Thyroid gland (tissue), 4 donors: ENCODE measurements around the gene ANKRD33B. TPM values are rescaled to one million over a fixed set of nuclear protein-coding genes. Genes with fewer than 3 reads are reported as not detected.

Source experiments
- DNase-seq, 2 donors: peaks; one replicate each; pipeline ENCODE4 v3.0.0-alpha.2; 2019
- H3K27ac ChIP-seq, 3 donors: fragments of 200-600 bp; sonication (generic); 1 replicate in 2 of 3; 2 replicates in 1 of 3; pipeline ENCODE4 v1.5.1; 2016 to 2019; ENCODE audit warnings: mild to moderate bottlenecking in 1 of 3, moderate library complexity in 1 of 3
- H3K27me3 ChIP-seq: fragments of 200-600 bp; sonication (generic); one replicate; pipeline ENCODE4 v1.5.1; 2019
- H3K36me3 ChIP-seq, 2 donors: fragments of 200-600 bp; sonication (generic); one replicate each; pipeline ENCODE4 v1.5.1; 2016 to 2019
- H3K4me1 ChIP-seq, 2 donors: fragments of 200-600 bp; sonication (generic); one replicate each; pipeline ENCODE4 v1.5.1; 2017 to 2019
- H3K4me3 ChIP-seq, 3 donors: fragments of 200-600 bp; sonication (generic); replicated peaks in 1 of 3; 1 replicate in 2 of 3; 2 replicates in 1 of 3; pipeline ENCODE4 v1.5.1; 2016; ENCODE audit warnings: mild to moderate bottlenecking in 1 of 3
- H3K9me3 ChIP-seq: fragments of 200-600 bp; sonication (generic); one replicate; pipeline ENCODE4 v1.5.1; 2017
- CTCF ChIP-seq, 6 experiments: fragments of 200-600 bp in 3 of 6; fragments of 450-650 bp in 3 of 6; sonication (generic) in 3 of 6; IDR thresholded peaks; one replicate each; pipeline ENCODE4 v1.5.1; 2016 to 2019; ENCODE audit warnings: antibody characterized with exemption in 6 of 6, mild to moderate bottlenecking in 2 of 6, inconsistent platforms in 1 of 6, moderate library complexity in 1 of 6
- POLR2A ChIP-seq, 2 donors: fragments of 450-650 bp; IDR thresholded peaks; one replicate each; pipeline ENCODE4 v1.6.1; 2017; ENCODE audit warnings: antibody characterized with exemption in 2 of 2, mild to moderate bottlenecking in 2 of 2, moderate library complexity in 1 of 2
- WGBS, 2 donors: methylation state at CpG; one replicate each; pipeline ENCODE4 v1.1.5; 2017; 5-methylcytosine and 5-hydroxymethylcytosine counted together
- intact Hi-C: fragments of 100-400 bp; cut with DNase I; formaldehyde crosslinking; loops from one replicate; pipeline ENCODE4 v1.15.1; 2023
- total RNA-seq, 4 donors: library from RNA; depleted of rRNA; stranded (reverse); fragments of >200 nt; gene quantifications; one replicate each; pipeline ENCODE4 v1.2.3, GENCODE V29; 2016

The ANKRD33B gene
- total RNA-seq, 4 donors from 2014 or later, result 0.67 to 1.6 (median 1.1) TPM

- no peak for DNase-seq
- H3K27me3 ChIP-seq, result no peaks in the 10 kb centered on the region
- TF ChIP-seq CTCF (IDR thresholded peaks at IDR 0.05), result no peak
- intact Hi-C loops, result no loop called here
- peaks cover 9 to 14% of the 10 kb centered on the region in 2 donors for H3K4me1 ChIP-seq
- H3K36me3 ChIP-seq, result no peaks in the 10 kb centered on the region
- peak overlapping the region in 1 of 3 donors; percentile 44 for H3K27ac ChIP-seq
- H3K9me3 ChIP-seq, result no peaks in the 10 kb centered on the region
- H3K4me3 ChIP-seq, result no peak overlapping the region
- 14 to 15% methylated on average over 13 of the region's 13 CpGs for WGBS, 2 donors
These were observed 20.0 kb downstream of the ANKRD33B start for GRCh38 chr5:10583663-10584572.

- H3K4me3 ChIP-seq, result no peak overlapping the region
- no peak for DNase-seq
- H3K36me3 ChIP-seq, result no peaks in the 10 kb centered on the region
- no peaks in the 10 kb centered on the region for H3K9me3 ChIP-seq
- intact Hi-C loops, result no loop called here
- WGBS, 2 donors, result 79 to 89% methylated on average over 8 of the region's 8 CpGs
- no peak overlapping the region for H3K27ac ChIP-seq
- peaks cover 9 to 14% of the 10 kb centered on the region in 2 donors for H3K4me1 ChIP-seq
- no peak for TF ChIP-seq CTCF (IDR thresholded peaks at IDR 0.05)
- no peaks in the 10 kb centered on the region for H3K27me3 ChIP-seq
These were observed 21.0 kb downstream of the ANKRD33B start for GRCh38 chr5:10584714-10585517.

GRCh38 chr5:10585518-10585915, 21.6 kb downstream of the ANKRD33B start:
- H3K9me3 ChIP-seq, result no peaks in the 10 kb centered on the region
- peaks cover 9 to 14% of the 10 kb centered on the region in 2 donors for H3K4me1 ChIP-seq
- H3K4me3 ChIP-seq, result no peak overlapping the region
- no peak for TF ChIP-seq CTCF (IDR thresholded peaks at IDR 0.05)
- no peak for TF ChIP-seq POLR2A (IDR thresholded peaks at IDR 0.05)
- intact Hi-C loops, result no loop called here
- H3K27me3 ChIP-seq, result no peaks in the 10 kb centered on the region
- H3K36me3 ChIP-seq, result no peaks in the 10 kb centered on the region
- H3K27ac ChIP-seq, result no peak overlapping the region
- WGBS, 2 donors, result 90 to 96% methylated on average over 3 to 5 of the region's 5 CpGs
- DNase-seq, result no peak

GRCh38 chr5:10586008-10586407, 22.1 kb downstream of the ANKRD33B start:
- no peak for DNase-seq
- TF ChIP-seq POLR2A (IDR thresholded peaks at IDR 0.05) (no peak), CTCF (IDR thresholded peaks at IDR 0.05) (no peak)
- Histone ChIP-seq H3K36me3 (no peaks in the 10 kb centered on the region), H3K27ac (no peak overlapping the region), H3K9me3 (no peaks in the 10 kb centered on the region), H3K27me3 (no peaks in the 10 kb centered on the region), H3K4me1 (peaks cover 9 to 14% of the 10 kb centered on the region in 2 donors), H3K4me3 (no peak overlapping the region)
- 83 to 87% methylated on average over 4 of the region's 4 CpGs for WGBS, 2 donors
- intact Hi-C loops, result no loop called here

- TF ChIP-seq POLR2A (IDR thresholded peaks at IDR 0.05), result no peak
- TF ChIP-seq CTCF (IDR thresholded peaks at IDR 0.05), result no peak
- intact Hi-C loops, result no loop called here
These were observed 22.7 kb downstream of the ANKRD33B start for GRCh38 chr5:10586555-10586954.

More at GRCh38 chr5:10586555-10586954, 22.7 kb downstream of the ANKRD33B start:
- no peak for DNase-seq
- Histone ChIP-seq H3K27me3 (no peaks in the 10 kb centered on the region), H3K4me1 (peaks cover 9 to 14% of the 10 kb centered on the region in 2 donors), H3K36me3 (no peaks in the 10 kb centered on the region), H3K4me3 (no peak overlapping the region), H3K27ac (no peak overlapping the region), H3K9me3 (no peaks in the 10 kb centered on the region)
- WGBS, 2 donors, result 100% methylated on average over 1 of the region's 1 CpG
